ENCODE measurements around the gene SLC25A14. TPM values are rescaled to one million over a fixed set of nuclear protein-coding genes. Genes with fewer than 3 reads are reported as not detected.

SLC25A14 gene
- polyA plus RNA-seq, 1 donor from 2014 or later: 150 TPM

GRCh38 chrX:130419263-130419662 is 79.5 kb downstream of the SLC25A14 start:
- no peak overlapping the region for H3K9ac ChIP-seq (ENCODE audit: low read length)

More at GRCh38 chrX:130419263-130419662, 79.5 kb downstream of the SLC25A14 start:
- Histone ChIP-seq H3K9me2 (ENCODE audit: insufficient read depth, low read length) (no peaks in the 10 kb centered on the region), H2AFZ (ENCODE audit: low read depth, low read length) (no peak overlapping the region), H4K20me1 (ENCODE audit: insufficient read depth) (no peaks in the 10 kb centered on the region), H3F3A (ENCODE audit: insufficient read depth, low read length, poor library complexity, severe bottlenecking) (no peaks in the 10 kb centered on the region), H3K27me3 (ENCODE audit: insufficient read depth, low read depth, low read length) (no peaks in the 10 kb centered on the region), H3K27ac (ENCODE audit: low read length) (no peak overlapping the region), H3K79me2 (replicated peaks; ENCODE audit: insufficient read depth, low read length) (no peaks in the 10 kb centered on the region), H3K9me3 (ENCODE audit: low read length) (no peaks in the 10 kb centered on the region), H3K4me2 (ENCODE audit: low read length) (no peak overlapping the region), H3K36me3 (ENCODE audit: insufficient read depth, low read length) (no peaks in the 10 kb centered on the region), H3K4me3 (ENCODE audit: low read length) (no peak overlapping the region)
- TF ChIP-seq SMC3 (conservative IDR thresholded peaks at IDR 0.05; ENCODE audit: poor library complexity) (no peak), TAF1 (IDR thresholded peaks at IDR 0.05; ENCODE audit: low read depth) (no peak), POLR2AphosphoS5 (IDR thresholded peaks at IDR 0.05) (no peak), EZH2 (IDR thresholded peaks at IDR 0.05; ENCODE audit: borderline replicate concordance, insufficient read depth, low read length, poor library complexity, severe bottlenecking) (no peak), RAD21 (conservative IDR thresholded peaks at IDR 0.05) (no peak), EP300 (conservative IDR thresholded peaks at IDR 0.05; ENCODE audit: poor library complexity, severe bottlenecking) (no peak), MXI1 (conservative IDR thresholded peaks at IDR 0.05; ENCODE audit: poor library complexity, severe bottlenecking) (no peak)
- TF ChIP-seq, protein P1, sequence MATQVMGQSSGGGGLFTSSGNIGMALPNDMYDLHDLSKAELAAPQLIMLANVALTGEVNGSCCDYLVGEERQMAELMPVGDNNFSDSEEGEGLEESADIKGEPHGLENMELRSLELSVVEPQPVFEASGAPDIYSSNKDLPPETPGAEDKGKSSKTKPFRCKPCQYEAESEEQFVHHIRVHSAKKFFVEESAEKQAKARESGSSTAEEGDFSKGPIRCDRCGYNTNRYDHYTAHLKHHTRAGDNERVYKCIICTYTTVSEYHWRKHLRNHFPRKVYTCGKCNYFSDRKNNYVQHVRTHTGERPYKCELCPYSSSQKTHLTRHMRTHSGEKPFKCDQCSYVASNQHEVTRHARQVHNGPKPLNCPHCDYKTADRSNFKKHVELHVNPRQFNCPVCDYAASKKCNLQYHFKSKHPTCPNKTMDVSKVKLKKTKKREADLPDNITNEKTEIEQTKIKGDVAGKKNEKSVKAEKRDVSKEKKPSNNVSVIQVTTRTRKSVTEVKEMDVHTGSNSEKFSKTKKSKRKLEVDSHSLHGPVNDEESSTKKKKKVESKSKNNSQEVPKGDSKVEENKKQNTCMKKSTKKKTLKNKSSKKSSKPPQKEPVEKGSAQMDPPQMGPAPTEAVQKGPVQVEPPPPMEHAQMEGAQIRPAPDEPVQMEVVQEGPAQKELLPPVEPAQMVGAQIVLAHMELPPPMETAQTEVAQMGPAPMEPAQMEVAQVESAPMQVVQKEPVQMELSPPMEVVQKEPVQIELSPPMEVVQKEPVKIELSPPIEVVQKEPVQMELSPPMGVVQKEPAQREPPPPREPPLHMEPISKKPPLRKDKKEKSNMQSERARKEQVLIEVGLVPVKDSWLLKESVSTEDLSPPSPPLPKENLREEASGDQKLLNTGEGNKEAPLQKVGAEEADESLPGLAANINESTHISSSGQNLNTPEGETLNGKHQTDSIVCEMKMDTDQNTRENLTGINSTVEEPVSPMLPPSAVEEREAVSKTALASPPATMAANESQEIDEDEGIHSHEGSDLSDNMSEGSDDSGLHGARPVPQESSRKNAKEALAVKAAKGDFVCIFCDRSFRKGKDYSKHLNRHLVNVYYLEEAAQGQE (IDR thresholded peaks at IDR 0.05; ENCODE audit: borderline replicate concordance): no peak
- TF ChIP-seq, protein P2, sequence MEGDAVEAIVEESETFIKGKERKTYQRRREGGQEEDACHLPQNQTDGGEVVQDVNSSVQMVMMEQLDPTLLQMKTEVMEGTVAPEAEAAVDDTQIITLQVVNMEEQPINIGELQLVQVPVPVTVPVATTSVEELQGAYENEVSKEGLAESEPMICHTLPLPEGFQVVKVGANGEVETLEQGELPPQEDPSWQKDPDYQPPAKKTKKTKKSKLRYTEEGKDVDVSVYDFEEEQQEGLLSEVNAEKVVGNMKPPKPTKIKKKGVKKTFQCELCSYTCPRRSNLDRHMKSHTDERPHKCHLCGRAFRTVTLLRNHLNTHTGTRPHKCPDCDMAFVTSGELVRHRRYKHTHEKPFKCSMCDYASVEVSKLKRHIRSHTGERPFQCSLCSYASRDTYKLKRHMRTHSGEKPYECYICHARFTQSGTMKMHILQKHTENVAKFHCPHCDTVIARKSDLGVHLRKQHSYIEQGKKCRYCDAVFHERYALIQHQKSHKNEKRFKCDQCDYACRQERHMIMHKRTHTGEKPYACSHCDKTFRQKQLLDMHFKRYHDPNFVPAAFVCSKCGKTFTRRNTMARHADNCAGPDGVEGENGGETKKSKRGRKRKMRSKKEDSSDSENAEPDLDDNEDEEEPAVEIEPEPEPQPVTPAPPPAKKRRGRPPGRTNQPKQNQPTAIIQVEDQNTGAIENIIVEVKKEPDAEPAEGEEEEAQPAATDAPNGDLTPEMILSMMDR (IDR thresholded peaks at IDR 0.05; ENCODE audit: poor library complexity, severe bottlenecking): no peak

Small RNAs within 50 kb of the gene (small RNA-seq; reads per million reads assigned to genes)
- gene AL035423.1 (0 reads per million in 3 experiments), gene RNU6-1130P (0 reads per million in 3 experiments)

Other genes starting within 250 kb of the SLC25A14 start
- gene ELF4, start 229.4 kb upstream of the SLC25A14 start, polyA plus RNA-seq: not detected in 2 replicates
- gene AIFM1, start 174.1 kb upstream of the SLC25A14 start, polyA plus RNA-seq: 24.3 and 33.8 TPM in 2 replicates
- gene RAB33A, start 168.0 kb upstream of the SLC25A14 start, polyA plus RNA-seq: 74.7 and 95.4 TPM in 2 replicates
- 9.4 and 9.5 TPM in 2 replicates for gene ZNF280C, start 71.0 kb upstream of the SLC25A14 start, polyA plus RNA-seq
- gene GPR119, start 45.8 kb downstream of the SLC25A14 start, polyA plus RNA-seq: not detected in 2 replicates
- gene RBMX2, start 62.1 kb downstream of the SLC25A14 start, polyA plus RNA-seq: 68.9 and 73.3 TPM in 2 replicates

All from neural cell (in vitro differentiated cells).